ENCODE data around the gene OR8D4. TPM values are rescaled to one million over a fixed set of nuclear protein-coding genes. Genes with fewer than 3 reads are reported as not detected.

Gene OR8D4
- total RNA-seq, 1 donor from 2014 or later, result not detected

DNA sequence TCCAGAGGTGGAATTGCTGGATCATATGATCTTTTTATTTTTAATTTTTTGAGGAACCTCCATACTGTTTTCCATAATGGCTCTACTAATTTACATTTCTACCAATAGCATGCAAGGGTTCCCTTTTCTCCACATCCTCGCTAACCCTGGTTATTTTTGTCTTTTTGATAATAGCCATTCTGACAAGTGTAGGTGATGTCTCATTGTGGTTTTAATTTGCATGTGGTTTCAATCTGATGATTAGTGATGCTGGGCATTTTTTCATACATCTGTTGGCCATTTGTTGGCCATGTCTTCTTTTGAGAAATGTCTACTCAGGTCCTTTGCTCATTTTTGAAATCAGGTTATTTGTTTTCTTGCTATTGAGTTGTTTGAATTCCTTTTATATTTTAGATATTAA lies 22.1 kb downstream of the OR8D4 start:
- H3K4me3 ChIP-seq (ENCODE audit: low read depth, low read length), result no peak overlapping the region
- DNase-seq (ENCODE audit: low read depth), result no peak
- TF ChIP-seq, protein P1, sequence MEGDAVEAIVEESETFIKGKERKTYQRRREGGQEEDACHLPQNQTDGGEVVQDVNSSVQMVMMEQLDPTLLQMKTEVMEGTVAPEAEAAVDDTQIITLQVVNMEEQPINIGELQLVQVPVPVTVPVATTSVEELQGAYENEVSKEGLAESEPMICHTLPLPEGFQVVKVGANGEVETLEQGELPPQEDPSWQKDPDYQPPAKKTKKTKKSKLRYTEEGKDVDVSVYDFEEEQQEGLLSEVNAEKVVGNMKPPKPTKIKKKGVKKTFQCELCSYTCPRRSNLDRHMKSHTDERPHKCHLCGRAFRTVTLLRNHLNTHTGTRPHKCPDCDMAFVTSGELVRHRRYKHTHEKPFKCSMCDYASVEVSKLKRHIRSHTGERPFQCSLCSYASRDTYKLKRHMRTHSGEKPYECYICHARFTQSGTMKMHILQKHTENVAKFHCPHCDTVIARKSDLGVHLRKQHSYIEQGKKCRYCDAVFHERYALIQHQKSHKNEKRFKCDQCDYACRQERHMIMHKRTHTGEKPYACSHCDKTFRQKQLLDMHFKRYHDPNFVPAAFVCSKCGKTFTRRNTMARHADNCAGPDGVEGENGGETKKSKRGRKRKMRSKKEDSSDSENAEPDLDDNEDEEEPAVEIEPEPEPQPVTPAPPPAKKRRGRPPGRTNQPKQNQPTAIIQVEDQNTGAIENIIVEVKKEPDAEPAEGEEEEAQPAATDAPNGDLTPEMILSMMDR (conservative IDR thresholded peaks at IDR 0.05; ENCODE audit: low read depth, low read length), result no peak

DNA sequence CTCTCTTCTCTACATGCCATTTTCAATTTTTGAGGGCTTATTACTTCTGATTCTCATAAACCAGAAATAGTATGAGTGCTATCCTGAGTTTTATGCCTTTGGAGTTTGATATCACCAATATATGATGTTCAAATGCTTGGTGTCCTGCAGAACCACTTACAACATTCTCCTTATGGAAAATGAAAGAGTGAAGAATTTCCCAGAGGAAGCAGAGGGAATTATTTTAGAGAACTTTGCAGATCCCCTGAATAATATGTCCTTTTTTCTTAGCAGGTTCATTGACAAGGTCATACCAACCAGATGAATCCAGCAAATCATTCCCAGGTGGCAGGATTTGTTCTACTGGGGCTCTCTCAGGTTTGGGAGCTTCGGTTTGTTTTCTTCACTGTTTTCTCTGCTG lies 37.4 kb downstream of the OR8D4 start, which contains the start of gene OR4D5:
Gene OR4D5 (plus strand): TSS at position 301 of the 400 bp plus-strand sequence. CDS start 0 bp downstream, at position 301.
- TF ChIP-seq, protein P1 (conservative IDR thresholded peaks at IDR 0.05; ENCODE audit: low read depth, low read length), result no peak
- DNase-seq (ENCODE audit: low read depth), result no peak
- no peak within 1 kb of the TSS for H3K4me3 ChIP-seq (ENCODE audit: low read depth, low read length)

DNA sequence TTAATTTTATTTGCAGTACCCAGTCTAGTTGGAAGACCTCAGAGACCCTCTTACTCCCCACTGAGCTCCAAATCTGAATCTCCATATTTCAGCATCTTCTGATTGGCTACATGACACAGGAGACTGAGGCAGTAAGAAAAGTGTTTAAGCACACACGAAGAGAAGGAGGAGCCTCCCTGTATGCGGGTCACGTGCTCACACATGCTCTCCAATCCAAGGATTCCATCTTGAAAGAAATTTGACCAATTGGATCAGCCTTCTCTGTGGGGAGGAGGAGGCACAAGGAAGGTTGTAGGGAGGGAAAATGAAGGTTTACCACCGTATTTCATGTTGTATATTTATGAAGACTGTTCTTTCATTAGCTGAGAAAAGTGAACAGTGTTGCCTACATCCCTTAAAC lies 40.4 kb downstream of the OR8D4 start:
- H3K4me3 ChIP-seq (ENCODE audit: low read depth, low read length), result no peak overlapping the region
- no peak for DNase-seq (ENCODE audit: low read depth)
- TF ChIP-seq, protein P1 (conservative IDR thresholded peaks at IDR 0.05; ENCODE audit: low read depth, low read length), result no peak

DNA sequence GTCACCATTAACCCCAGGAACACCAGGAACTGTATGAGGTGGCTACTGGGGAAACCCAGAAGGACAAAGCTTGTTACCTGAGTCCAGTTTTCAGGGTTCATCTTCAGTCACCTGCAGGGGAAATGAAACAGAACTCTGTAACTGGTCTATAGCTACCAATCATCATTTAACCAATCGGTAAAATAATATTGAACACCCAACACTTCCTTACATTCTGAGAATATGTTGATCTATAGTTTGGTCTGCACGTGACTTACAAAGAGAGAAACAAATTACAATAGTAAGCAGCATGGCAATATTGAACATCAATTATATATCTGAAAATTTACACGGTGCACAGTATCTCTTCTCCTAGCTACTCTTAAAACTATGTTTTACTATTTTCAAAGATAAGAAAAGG lies 41.8 kb downstream of the OR8D4 start, which contains the start of gene OR6T1:
Gene OR6T1 (minus strand): TSS at position 101 of the 400 bp plus-strand sequence. CDS start 0 bp downstream, at position 101.
- no peak for DNase-seq (ENCODE audit: low read depth)
- H3K4me3 ChIP-seq (ENCODE audit: low read depth, low read length), result no peak within 1 kb of the TSS
- TF ChIP-seq, protein P1 (conservative IDR thresholded peaks at IDR 0.05; ENCODE audit: low read depth, low read length), result no peak

DNA sequence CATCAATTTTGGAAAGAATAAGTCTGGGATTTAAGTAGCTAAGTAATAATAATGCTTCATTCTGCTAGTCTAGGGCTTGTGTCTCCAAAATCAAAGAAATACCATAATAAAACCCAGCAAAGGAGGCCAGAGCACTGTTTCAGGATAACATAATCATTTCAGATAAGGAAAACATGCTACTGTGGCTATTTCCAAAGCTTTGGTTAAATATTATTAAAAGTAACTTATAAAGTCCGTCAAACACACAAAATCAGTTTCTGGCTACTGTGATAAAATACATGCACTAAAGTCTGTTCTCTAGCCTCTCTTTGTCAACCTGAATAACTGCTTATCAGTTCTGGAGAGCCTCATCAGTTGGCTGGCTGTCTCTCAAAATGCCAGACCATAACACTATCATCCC lies 43.2 kb downstream of the OR8D4 start:
- DNase-seq (ENCODE audit: low read depth), result no peak
- TF ChIP-seq, protein P1 (conservative IDR thresholded peaks at IDR 0.05; ENCODE audit: low read depth, low read length), result no peak
- no peak overlapping the region for H3K4me3 ChIP-seq (ENCODE audit: low read depth, low read length)

DNA sequence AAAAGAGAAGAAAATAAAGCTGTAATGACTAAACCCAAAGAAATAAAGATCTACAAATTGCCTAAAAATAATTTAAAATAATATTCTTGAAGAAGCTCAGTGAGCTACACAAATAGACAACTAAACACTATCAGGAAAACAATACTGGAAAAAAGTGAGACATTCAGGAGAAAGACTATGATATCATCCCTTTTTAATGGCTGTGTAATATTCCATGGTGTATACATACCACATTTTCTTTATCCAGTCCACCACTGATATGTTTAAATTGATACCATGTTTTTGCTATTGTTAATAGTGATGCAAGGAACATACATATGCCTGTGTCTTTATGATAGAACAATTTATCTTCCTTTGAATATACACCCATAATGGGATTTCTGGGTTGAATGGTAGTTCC lies 54.8 kb downstream of the OR8D4 start:
- no peak for DNase-seq (ENCODE audit: low read depth)
- TF ChIP-seq, protein P1 (conservative IDR thresholded peaks at IDR 0.05; ENCODE audit: low read depth, low read length), result no peak
- H3K4me3 ChIP-seq (ENCODE audit: low read depth, low read length), result no peak overlapping the region

Other genes with a start within 250 kb of the OR8D4 start
- 0.07 and 0.23 TPM in 2 replicates for gene SCN3B, start 247.5 kb upstream of the OR8D4 start, total RNA-seq
- 2.2 and 7.5 TPM in 2 replicates for gene ZNF202, start 160.5 kb upstream of the OR8D4 start, total RNA-seq
- gene OR6X1, start 147.6 kb upstream of the OR8D4 start, total RNA-seq, result not detected in 2 replicates
- not detected in 2 replicates for gene OR6M1, start 95.8 kb upstream of the OR8D4 start, total RNA-seq
- not detected in 2 replicates for gene TMEM225, start 16.5 kb upstream of the OR8D4 start, total RNA-seq
- not detected in 2 replicates for gene OR4D5, start 37.5 kb downstream of the OR8D4 start, total RNA-seq
- gene OR6T1, start 41.7 kb downstream of the OR8D4 start, total RNA-seq, result not detected in 2 replicates
- gene OR10S1, start 75.6 kb downstream of the OR8D4 start, total RNA-seq, result not detected in 2 replicates
- gene OR10G6, start 93.0 kb downstream of the OR8D4 start, total RNA-seq, result not detected in 2 replicates
- gene OR10G4, start 110.8 kb downstream of the OR8D4 start, total RNA-seq, result not detected in 2 replicates
- gene OR10G9, start 120.8 kb downstream of the OR8D4 start, total RNA-seq, result not detected in 2 replicates
- not detected in 2 replicates for gene OR10G8, start 124.6 kb downstream of the OR8D4 start, total RNA-seq
- gene OR10G7, start 139.2 kb downstream of the OR8D4 start, total RNA-seq, result not detected in 2 replicates
- gene VWA5A, start 213.3 kb downstream of the OR8D4 start, total RNA-seq, result 12.1 and 13.1 TPM in 2 replicates

Data from epithelial cell of proximal tubule (primary cell).